Activated naive CD4-positive, alpha-beta T cell treated with anti-CD3 and anti-CD28 coated beads, Interleukin-2, amount 50 U/mL, for 24 hours (primary cell): ENCODE measurements around the gene KPNA6.
A peak's percentile ranks its signal among the peaks of the same experiment; 100 is the strongest.

ENCODE experiments used
- H3K27ac Mint-ChIP-seq: one replicate; pipeline ENCODE4 v1.8.0; 2021; ENCODE audit warnings: mild to moderate bottlenecking, mixed read lengths
- H3K27me3 Mint-ChIP-seq: one replicate; pipeline ENCODE4 v1.8.0; 2021; ENCODE audit warnings: mixed read lengths
- H3K36me3 Mint-ChIP-seq: one replicate; pipeline ENCODE4 v1.8.0; 2021; ENCODE audit warnings: mixed read lengths
- H3K4me1 Mint-ChIP-seq: one replicate; pipeline ENCODE4 v1.8.0; 2021; ENCODE audit warnings: mixed read lengths
- H3K4me3 Mint-ChIP-seq: one replicate; pipeline ENCODE4 v1.8.0; 2021; ENCODE audit warnings: mild to moderate bottlenecking, mixed read lengths
- H3K9me3 Mint-ChIP-seq: one replicate; pipeline ENCODE4 v1.8.0; 2021; ENCODE audit warnings: mixed read lengths

KPNA6 gene

DNA sequence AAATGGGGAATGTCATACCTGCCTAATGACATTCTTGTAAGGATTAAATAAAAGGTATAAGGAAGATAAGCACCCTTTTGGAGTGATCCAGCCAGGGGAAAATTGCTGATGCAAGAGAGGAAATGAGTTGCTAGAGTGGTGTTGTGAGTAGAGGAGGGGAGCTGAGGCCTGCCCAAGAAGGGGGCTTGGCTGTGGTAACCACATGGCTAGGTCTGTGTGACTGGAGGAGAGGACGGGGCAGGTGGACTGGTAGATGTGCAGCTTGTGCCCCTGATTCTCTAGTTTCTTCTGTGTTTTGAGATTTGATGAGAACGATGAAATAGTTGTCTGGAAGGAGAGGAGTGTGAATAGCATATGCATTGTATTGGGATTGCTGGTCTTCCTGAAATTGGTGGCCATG, 78.2 kb downstream of the KPNA6 start:
- Mint-ChIP-seq H3K9me3 (no peaks in the 10 kb centered on the region), H3K4me1 (peaks cover 40% of the 10 kb centered on the region), H3K27ac (peak overlapping the region; percentile 94), H3K36me3 (peaks cover 29% of the 10 kb centered on the region), H3K27me3 (no peaks in the 10 kb centered on the region), H3K4me3 (peak overlapping the region; percentile 51)

DNA sequence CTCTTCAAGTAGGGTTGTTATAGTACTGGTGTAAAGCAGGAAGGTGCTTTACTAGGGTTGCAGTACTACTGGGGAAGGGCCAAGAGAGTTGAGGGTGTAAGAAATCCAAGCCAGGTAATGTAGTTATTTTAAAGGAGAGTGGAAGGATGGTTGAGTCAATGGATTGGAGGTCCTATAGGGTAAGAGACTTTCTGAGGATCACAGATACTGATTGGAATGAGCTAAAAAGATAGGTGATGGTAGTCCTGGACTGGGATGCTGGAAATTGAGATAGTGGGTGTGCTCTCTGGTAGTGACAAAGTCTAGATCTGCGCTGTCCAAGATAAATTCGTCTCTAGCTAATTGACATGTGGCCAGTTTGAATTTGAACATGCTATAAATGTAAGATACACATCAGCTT, 78.6 kb downstream of the KPNA6 start:
- H3K27me3 Mint-ChIP-seq: no peaks in the 10 kb centered on the region
- H3K4me1 Mint-ChIP-seq: peaks cover 36% of the 10 kb centered on the region
- H3K27ac Mint-ChIP-seq: peak overlapping the region; percentile 94
- peak overlapping the region; percentile 51 for H3K4me3 Mint-ChIP-seq
- H3K9me3 Mint-ChIP-seq: no peaks in the 10 kb centered on the region
- H3K36me3 Mint-ChIP-seq: peaks cover 27% of the 10 kb centered on the region

DNA sequence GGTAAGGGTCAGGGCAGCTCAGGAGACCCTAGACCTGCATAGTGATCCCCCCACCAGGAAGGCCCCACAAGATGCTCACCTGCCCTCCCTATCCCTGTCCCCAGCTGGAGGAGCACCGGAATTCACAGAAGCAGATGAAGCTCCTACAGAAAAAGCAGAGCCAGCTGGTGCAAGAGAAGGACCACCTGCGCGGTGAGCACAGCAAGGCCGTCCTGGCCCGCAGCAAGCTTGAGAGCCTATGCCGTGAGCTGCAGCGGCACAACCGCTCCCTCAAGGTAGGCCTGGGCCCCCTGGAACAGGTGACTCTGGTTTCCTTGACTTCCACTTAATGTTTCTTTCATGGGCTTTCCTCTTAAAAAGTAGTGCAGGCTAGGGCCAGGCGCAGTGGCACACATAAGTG, 80.0 kb downstream of the KPNA6 start:
- H3K27ac Mint-ChIP-seq: no peak overlapping the region
- H3K9me3 Mint-ChIP-seq: no peaks in the 10 kb centered on the region
- H3K4me1 Mint-ChIP-seq: peaks cover 24% of the 10 kb centered on the region
- H3K4me3 Mint-ChIP-seq: no peak overlapping the region
- H3K36me3 Mint-ChIP-seq: peaks cover 30% of the 10 kb centered on the region
- H3K27me3 Mint-ChIP-seq: no peaks in the 10 kb centered on the region

DNA sequence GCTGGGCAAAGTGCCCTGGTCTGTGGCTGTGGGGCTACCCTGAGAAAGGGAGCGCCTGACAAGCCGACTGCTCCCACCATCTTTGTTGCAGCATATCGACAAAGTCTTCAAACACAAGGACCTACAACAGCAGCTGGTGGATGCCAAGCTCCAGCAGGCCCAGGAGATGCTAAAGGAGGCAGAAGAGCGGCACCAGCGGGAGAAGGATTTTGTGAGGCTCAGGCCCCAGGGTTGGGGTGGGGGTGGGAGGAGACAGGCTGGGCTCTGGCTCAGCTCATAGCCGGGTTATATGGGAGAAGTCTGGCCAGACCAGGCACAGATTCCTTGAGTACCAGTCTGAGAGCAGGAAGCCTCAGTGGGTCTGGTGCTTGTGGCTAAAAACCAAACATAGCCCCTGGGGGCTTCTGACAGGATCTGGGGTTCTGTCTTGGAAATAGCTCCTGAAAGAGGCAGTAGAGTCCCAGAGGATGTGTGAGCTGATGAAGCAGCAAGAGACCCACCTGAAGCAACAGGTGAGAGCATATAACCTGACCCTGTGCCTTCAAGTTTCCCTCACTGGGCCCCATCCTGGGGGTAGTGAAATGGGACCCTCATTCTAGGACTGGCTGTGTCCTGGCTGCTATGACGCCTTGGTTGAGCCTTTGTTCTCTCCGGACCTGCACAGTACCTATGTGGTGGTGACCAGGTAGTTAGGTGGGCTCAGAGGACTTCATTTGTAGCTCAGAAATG, 84.5 kb downstream of the KPNA6 start:
- Mint-ChIP-seq H3K9me3 (no peaks in the 10 kb centered on the region), H3K4me3 (no peak overlapping the region), H3K27ac (peak overlapping the region; percentile 32), H3K36me3 (peaks cover 21% of the 10 kb centered on the region), H3K4me1 (peaks cover 37% of the 10 kb centered on the region), H3K27me3 (no peaks in the 10 kb centered on the region)

DNA sequence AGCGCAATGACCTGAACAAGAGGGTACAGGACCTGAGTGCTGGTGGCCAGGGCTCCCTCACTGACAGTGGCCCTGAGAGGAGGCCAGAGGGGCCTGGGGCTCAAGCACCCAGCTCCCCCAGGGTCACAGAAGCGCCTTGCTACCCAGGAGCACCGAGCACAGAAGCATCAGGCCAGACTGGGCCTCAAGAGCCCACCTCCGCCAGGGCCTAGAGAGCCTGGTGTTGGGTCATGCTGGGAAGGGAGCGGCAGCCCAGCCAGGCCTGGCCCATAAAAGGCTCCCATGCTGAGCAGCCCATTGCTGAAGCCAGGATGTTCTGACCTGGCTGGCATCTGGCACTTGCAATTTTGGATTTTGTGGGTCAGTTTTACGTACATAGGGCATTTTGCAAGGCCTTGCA, 87.1 kb downstream of the KPNA6 start:
- H3K4me3 Mint-ChIP-seq: no peak overlapping the region
- H3K36me3 Mint-ChIP-seq: peaks cover 21% of the 10 kb centered on the region
- no peaks in the 10 kb centered on the region for H3K27me3 Mint-ChIP-seq
- H3K9me3 Mint-ChIP-seq: no peaks in the 10 kb centered on the region
- no peak overlapping the region for H3K27ac Mint-ChIP-seq
- H3K4me1 Mint-ChIP-seq: peaks cover 51% of the 10 kb centered on the region

DNA sequence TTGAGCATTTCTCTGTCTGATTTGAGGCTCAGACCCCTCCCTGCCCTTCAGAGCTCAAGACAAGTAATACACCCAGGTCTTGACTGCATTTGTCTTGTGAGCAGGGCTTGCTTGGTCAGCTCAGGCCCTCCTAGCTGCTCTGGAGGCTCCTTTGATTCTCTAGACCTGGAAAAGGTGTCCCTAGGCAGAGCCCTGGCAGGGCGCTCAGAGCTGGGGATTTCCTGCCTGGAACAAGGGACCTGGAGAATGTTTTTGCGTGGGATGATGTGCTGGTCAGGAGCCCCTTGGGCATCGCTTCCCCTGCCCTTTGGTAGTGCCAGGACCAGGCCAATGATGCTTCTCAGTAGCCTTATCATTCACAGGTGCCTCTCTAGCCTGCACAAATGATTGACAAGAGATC, 87.7 kb downstream of the KPNA6 start:
- Mint-ChIP-seq H3K4me1 (peaks cover 57% of the 10 kb centered on the region), H3K27ac (no peak overlapping the region), H3K4me3 (no peak overlapping the region), H3K27me3 (no peaks in the 10 kb centered on the region), H3K9me3 (no peaks in the 10 kb centered on the region), H3K36me3 (peaks cover 21% of the 10 kb centered on the region)

DNA sequence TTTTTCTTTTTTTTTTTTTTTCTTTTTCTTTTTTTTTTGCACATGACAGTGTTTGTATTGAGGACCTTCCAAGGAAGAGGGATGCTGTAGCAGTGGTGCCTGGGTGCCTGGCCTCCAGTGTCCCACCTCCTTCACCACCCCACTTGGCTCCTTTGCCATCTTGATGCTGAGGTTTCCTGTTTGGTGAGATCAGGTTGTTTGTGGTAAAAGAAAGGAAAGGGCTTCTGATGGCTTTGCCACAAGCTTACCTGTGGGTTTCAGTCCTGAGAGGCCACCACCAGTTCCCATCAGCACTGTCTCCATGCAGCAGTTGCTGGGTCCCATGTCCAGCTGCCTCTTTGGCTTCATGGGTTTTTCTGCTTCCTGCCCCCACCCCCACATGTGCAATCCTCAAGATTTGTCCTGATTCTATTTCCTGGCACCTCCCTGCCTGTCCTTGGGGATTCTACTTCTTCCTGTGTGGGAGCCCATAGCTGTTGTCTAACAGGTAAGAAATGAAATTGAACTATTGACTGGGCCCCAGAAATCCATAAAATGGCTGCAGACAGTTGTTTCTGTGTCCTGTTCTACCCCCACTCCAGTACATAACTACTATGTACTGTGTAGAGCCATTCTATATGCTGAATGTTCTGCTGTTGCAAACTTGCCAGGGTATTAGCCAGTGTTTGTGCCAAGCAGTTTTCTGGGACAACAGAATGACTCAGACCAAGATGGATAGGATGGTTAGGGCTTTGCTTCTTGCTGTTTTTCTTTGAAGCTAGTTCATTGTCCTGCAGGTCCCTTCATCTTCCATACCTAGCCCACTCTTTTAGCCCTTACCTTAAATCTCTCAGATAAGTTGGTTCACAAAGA, 88.3 kb downstream of the KPNA6 start:
- H3K36me3 Mint-ChIP-seq: peaks cover 21% of the 10 kb centered on the region
- no peaks in the 10 kb centered on the region for H3K9me3 Mint-ChIP-seq
- H3K4me3 Mint-ChIP-seq: peak overlapping the region; percentile 6
- H3K27me3 Mint-ChIP-seq: no peaks in the 10 kb centered on the region
- no peak overlapping the region for H3K27ac Mint-ChIP-seq
- H3K4me1 Mint-ChIP-seq: peaks cover 57% of the 10 kb centered on the region

DNA sequence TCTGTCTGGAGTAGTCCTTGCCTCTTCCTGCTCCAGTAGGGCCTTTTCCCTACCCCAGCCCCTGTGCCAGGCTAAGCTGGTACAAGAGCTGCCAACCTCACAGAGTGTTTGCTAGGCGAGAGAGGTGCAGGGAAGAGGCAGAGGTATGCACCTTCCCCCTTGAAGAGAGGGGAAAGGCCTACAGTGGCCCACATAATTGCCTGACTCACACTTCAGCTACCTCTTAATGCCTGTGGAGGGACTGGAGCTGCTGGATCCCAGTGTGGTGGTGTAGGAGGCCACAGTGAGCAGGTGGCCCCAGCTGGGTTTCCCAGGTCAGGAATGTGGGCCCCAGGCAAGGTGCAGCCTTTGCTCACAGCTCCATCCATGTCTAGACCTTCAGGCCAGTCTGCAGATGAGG, 89.2 kb downstream of the KPNA6 start:
- H3K9me3 Mint-ChIP-seq: no peaks in the 10 kb centered on the region
- H3K4me1 Mint-ChIP-seq: peaks cover 66% of the 10 kb centered on the region
- H3K27me3 Mint-ChIP-seq: no peaks in the 10 kb centered on the region
- no peak overlapping the region for H3K27ac Mint-ChIP-seq
- H3K36me3 Mint-ChIP-seq: peaks cover 15% of the 10 kb centered on the region
- H3K4me3 Mint-ChIP-seq: no peak overlapping the region

DNA sequence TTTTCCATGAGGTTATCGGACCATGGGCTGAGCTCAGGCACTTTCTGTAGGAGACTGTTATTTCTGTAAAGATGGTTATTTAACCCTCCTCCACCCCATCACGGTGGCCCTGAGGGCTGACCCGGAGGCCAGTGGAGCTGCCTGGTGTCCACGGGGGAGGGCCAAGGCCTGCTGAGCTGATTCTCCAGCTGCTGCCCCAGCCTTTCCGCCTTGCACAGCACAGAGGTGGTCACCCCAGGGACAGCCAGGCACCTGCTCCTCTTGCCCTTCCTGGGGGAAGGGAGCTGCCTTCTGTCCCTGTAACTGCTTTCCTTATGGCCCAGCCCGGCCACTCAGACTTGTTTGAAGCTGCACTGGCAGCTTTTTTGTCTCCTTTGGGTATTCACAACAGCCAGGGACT, 90.0 kb downstream of the KPNA6 start:
- Mint-ChIP-seq H3K27ac (no peak overlapping the region), H3K4me3 (no peak overlapping the region), H3K4me1 (peaks cover 73% of the 10 kb centered on the region), H3K36me3 (peaks cover 12% of the 10 kb centered on the region), H3K27me3 (no peaks in the 10 kb centered on the region), H3K9me3 (no peaks in the 10 kb centered on the region)

DNA sequence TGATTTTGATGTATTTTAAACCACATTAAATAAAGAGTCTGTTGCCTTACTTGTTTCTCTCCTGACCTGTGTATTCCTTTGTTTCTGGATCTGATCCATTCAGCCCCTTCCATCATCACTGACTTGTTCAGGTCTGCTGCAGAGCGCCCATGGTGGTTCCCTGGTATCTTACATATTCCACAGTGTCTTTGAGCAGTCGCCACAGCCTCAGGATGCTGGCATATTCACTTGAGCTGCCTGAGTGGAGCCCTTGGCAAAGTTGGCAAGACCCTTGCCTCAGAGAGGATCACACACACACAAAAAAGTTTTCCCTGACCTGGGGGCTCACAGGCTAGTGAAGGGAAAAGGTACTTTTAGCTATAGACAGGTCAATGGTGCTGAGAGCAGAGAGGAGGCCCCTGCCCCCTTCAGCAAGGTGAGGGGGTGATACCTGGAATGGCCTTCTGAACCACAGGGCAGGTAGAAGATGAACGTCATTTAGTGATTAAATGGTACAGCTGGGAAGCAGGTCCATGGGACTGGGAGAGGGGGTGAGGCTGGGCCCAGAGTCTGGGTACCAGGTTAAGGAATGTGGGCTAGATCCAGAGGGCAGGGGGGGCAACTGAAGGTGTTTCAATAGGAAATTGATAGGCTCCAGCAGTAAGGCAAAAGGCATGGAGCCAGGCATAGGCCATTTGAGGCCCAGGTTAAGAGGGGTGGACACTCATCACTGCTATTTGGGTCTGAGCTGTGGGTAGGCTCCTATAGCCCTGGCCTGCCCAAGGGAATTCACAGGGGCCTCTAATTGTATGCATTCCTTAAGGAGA, 90.6 kb downstream of the KPNA6 start:
- Mint-ChIP-seq H3K27ac (no peak overlapping the region), H3K27me3 (no peaks in the 10 kb centered on the region), H3K4me1 (peaks cover 77% of the 10 kb centered on the region), H3K4me3 (peak overlapping the region; percentile 41), H3K9me3 (no peaks in the 10 kb centered on the region), H3K36me3 (peaks cover 7% of the 10 kb centered on the region)

DNA sequence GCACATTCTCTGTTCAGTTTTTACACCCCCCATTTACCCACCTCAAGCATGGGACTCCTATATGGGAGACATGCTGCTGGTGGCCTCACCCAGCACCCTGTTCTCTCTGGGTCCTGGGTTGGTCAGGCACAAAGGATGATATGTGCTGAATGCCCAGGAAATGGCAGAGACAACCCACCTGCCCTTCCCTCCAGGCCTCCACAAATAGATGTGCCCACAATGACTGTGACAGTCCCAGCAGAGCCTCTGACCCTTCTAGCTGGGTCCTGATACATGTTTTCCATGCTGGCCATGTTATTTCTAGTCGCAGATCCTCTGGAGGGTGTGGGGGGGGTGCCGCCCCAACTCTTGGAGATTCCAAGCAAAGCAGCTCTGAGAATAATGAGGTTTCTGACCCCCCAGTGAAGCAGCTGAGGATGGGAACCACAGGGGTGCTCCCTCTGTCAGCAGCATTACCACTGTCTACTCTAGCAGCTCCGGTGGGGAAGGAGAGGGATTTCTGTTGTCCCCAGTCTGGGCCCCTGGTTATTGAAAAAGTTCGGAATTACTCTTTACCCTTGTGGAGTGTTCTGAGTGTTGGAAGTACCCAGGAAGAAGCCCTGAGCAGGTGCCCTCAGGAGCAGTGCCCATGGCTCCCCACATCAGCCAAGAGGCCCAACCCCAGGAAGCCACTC, 91.3 kb downstream of the KPNA6 start:
- Mint-ChIP-seq H3K27ac (no peak overlapping the region), H3K36me3 (peaks cover 6% of the 10 kb centered on the region), H3K9me3 (no peaks in the 10 kb centered on the region), H3K27me3 (no peaks in the 10 kb centered on the region), H3K4me1 (peaks cover 74% of the 10 kb centered on the region), H3K4me3 (no peak overlapping the region)

DNA sequence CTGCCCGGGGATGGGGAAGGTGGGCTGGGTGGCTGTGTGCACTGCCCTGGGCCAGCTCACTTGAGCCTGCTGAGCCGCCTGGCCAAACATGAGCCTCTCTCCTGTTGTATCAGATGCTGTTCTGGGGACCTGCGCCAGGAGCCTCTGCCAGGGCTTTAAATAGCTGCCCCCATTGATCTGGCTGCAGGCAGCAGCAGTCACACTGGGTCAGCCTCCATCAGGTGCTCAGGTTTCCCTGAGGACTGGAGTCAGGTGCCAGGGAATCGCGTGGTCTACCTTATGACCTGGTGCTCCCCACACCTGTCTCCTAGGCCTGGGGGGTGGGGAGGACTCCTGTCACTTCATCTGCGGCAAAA, 91.8 kb downstream of the KPNA6 start:
- Mint-ChIP-seq H3K27ac (no peak overlapping the region), H3K9me3 (no peaks in the 10 kb centered on the region), H3K4me3 (peak overlapping the region; percentile 26), H3K4me1 (peaks cover 72% of the 10 kb centered on the region), H3K27me3 (no peaks in the 10 kb centered on the region), H3K36me3 (peaks cover 4% of the 10 kb centered on the region)

DNA sequence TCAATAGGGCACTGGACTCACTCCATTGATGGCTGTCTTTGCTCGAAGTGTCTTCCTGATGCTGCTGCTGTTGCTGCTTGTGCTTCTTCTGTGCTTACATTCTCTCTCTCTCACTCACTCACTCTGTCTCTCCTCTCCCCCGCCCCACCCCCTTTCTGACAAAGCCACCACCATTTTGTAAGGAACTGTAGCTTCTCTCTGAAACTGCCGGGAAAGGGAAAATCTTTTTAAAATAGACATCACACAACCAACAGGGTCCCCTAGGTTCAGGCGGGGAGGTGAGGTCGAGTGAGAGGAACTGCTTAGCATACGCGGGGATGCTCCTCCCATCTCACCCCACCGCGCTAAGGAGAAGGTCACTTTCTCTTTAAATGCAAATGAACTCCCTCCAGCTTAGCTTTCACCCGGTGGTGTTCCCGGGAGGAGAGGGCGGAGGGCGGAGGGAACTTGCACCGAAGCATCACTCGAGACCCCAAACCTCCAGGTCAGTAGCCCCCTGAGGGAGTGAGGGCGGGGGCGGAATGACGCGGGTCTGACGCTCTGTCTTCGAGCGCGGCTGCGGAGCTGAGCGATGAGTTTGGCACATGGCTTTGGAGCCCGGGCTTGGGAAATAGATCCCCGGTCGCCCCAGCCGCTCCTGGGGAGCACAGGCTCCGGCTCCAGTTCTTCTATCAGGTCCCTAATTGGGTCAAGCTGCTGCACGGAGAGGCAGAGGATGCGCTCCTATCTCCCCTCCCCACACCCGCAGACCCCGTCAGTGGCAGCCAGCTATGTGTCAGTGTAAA, 92.6 kb downstream of the KPNA6 start, which contains the start of gene CCDC28B:
Gene CCDC28B (plus strand): TSS at position 370 of the 785 bp plus-strand sequence. CDS start 1,341 bp downstream, outside the sequence.
- H3K9me3 Mint-ChIP-seq: no peaks in the 10 kb centered on the region
- H3K4me1 Mint-ChIP-seq: peaks cover 66% of the 10 kb centered on the region
- peaks cover 4% of the 10 kb centered on the region for H3K36me3 Mint-ChIP-seq
- H3K27me3 Mint-ChIP-seq: no peaks in the 10 kb centered on the region
- peak within 1 kb of the TSS; percentile 90 for H3K27ac Mint-ChIP-seq
- H3K4me3 Mint-ChIP-seq: peak within 1 kb of the TSS; percentile 90

DNA sequence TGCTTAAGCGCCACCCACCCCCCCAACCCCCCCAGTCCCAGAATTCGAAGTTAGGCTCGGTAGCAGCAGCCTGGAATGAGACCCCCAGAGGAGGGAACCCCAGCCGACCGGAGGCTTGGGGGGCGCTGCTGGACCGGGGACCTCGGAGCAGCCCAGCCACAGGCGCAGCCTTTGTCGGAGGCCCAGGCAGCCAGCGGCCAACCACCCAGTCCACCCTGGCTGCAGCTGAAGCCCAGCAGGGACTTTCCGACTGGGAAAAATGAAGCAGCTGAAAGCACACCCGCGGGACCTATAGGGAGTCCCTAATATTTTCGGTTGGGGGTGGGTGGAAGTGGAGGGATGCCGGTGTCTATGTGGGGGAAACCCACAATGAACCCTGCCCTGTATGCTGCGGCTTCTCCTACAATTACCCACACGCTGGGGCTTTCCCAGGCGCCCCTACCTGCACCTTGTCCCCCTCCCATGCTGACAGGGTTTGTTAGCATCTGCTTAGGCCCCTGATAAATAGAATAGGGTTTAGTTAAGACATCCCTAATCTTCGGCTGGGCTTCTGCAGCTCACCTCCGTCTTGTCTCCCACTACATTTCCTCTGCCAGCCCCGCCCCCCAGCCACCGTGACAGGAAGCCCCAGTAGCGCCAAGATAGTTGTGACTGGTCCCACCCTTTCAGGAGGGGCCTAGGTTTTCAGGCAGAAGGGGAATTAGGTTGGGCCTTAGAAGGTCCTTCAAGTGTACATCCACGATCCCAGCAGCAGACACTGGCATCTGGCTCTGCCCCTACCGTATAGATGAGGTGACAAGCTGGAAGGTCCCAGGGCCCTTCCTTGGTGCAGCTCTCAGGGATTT, 93.4 kb downstream of the KPNA6 start:
- Mint-ChIP-seq H3K27me3 (no peaks in the 10 kb centered on the region), H3K36me3 (peaks cover 3% of the 10 kb centered on the region), H3K4me3 (peak overlapping the region; percentile 90), H3K9me3 (no peaks in the 10 kb centered on the region), H3K27ac (peak overlapping the region; percentile 90), H3K4me1 (peaks cover 62% of the 10 kb centered on the region)
